ENCODE results near the gene PRKN. TPM values are rescaled to one million over a fixed set of nuclear protein-coding genes. Genes with fewer than 3 reads are reported as not detected.

The PRKN gene
- total RNA-seq, 4 donors from 2014 or later: 5.5 to 17.9 (median 6.8) TPM

DNA sequence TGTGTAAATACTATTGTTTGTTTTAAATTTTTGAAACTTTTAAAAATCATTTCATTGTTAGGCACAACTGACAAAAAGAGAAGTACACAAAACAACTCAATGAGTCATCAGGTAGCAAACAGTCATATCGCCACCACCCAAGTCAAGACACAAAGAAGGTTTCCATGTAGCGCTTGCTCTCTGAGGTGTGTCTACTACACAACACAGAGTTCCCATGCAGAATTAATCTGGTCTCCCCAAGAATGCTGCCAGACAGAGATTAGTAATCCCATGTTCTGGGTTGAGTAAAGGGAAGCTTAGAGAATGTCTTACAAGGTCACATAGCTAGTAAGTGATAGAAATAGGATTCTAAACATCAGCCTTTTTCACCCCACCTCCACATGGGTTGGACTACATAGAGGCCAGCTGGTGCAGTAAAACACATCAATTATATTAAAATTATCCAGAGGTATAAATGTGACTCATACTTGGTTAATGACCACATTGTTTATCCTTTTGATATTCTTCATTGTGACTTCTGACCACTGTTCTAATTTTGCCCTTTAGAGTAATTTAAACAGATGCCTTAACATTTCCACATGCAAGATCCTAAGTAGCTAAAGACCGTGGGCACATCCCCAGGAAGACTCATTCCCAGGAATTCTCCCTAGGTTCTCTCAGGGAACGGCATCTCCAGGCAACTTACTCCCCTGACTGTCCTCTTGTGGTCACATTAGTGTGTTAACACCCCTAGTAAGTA, 413.5 kb downstream of the PRKN start:
- DNase-seq (ENCODE audit: low spot score in 2 of 2): no peak
- no peaks in the 10 kb centered on the region for H3K27me3 ChIP-seq
- H3K27ac ChIP-seq: no peak overlapping the region
- H3K36me3 ChIP-seq: no peaks in the 10 kb centered on the region
- no peaks in the 10 kb centered on the region for H3K4me1 ChIP-seq
- no peaks in the 10 kb centered on the region for H3K9me3 ChIP-seq
- H3K4me3 ChIP-seq: no peak overlapping the region
- no peak for TF ChIP-seq POLR2A (IDR thresholded peaks at IDR 0.05)
- no peak for TF ChIP-seq EP300 (IDR thresholded peaks at IDR 0.05)
- TF ChIP-seq CTCF (IDR thresholded peaks at IDR 0.05): no peak
- WGBS, 2 donors: 85 to 88% methylated on average over 4 of the region's 4 CpGs

GRCh38 chr6:162307865-162308264, 419.7 kb downstream of the PRKN start:
- 52 to 59% methylated on average over 5 of the region's 5 CpGs for WGBS, 2 donors
- Histone ChIP-seq H3K9me3 (no peaks in the 10 kb centered on the region), H3K4me1 (no peaks in the 10 kb centered on the region), H3K4me3 (no peak overlapping the region), H3K27me3 (no peaks in the 10 kb centered on the region), H3K27ac (no peak overlapping the region), H3K36me3 (no peaks in the 10 kb centered on the region)
- no peak for TF ChIP-seq POLR2A (IDR thresholded peaks at IDR 0.05)
- no peak for TF ChIP-seq CTCF (IDR thresholded peaks at IDR 0.05)
- no peak for TF ChIP-seq EP300 (IDR thresholded peaks at IDR 0.05)
- DNase-seq (ENCODE audit: low spot score in 2 of 2): no peak

DNA sequence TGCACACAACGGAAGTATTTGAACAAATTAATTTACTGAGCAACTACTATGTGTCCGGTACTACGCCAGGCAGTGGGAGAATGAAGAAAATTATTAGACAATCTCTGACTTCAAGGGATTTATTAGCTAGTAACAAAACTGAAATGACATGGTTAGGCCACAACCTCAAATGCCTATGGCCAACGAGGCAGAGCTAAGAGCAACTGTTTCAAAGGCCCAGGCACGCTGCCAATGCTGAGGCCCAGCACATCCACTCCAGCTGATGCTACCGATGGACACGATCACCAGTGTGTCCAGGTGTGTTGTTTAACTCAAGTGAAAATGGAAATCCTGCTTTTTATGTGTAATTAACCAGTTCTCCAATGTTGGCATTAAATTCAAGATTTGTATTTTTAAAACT, 420.9 kb downstream of the PRKN start:
- WGBS, 2 donors: 87 to 91% methylated on average over 7 of the region's 7 CpGs

DNA sequence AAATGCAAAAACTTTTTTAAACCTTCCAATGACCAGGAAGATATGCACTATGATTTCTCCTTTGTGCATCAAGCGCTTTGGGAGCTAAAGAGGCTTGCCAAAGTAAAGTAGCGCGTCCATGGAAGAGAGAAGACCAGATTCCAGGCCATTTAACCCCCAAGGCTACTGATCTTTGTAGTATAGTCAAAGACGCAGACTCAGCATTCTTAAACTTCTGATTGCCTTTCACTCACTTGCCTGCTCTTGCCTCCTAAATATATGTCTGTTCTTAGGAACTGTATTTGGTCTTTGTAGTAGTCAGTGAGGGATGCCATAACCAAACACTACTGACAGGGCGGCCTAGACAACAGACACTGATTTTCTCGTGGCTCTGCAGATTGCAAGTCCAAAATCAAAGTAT, 426.4 kb downstream of the PRKN start:
- no peak for TF ChIP-seq EP300 (IDR thresholded peaks at IDR 0.05)
- TF ChIP-seq CTCF (IDR thresholded peaks at IDR 0.05): no peak
- TF ChIP-seq POLR2A (IDR thresholded peaks at IDR 0.05): no peak
- H3K4me1 ChIP-seq: no peaks in the 10 kb centered on the region
- no peak for DNase-seq (ENCODE audit: low spot score in 2 of 2)

More for the DNA sequence above, 420.9 kb downstream of the PRKN start:
- no peak for DNase-seq (ENCODE audit: low spot score in 2 of 2)
- Histone ChIP-seq H3K27me3 (no peaks in the 10 kb centered on the region), H3K36me3 (no peaks in the 10 kb centered on the region), H3K4me3 (no peak overlapping the region), H3K9me3 (no peaks in the 10 kb centered on the region), H3K4me1 (no peaks in the 10 kb centered on the region), H3K27ac (no peak overlapping the region)
- no peak for TF ChIP-seq POLR2A (IDR thresholded peaks at IDR 0.05)
- no peak for TF ChIP-seq EP300 (IDR thresholded peaks at IDR 0.05)
- TF ChIP-seq CTCF (IDR thresholded peaks at IDR 0.05): no peak

DNA sequence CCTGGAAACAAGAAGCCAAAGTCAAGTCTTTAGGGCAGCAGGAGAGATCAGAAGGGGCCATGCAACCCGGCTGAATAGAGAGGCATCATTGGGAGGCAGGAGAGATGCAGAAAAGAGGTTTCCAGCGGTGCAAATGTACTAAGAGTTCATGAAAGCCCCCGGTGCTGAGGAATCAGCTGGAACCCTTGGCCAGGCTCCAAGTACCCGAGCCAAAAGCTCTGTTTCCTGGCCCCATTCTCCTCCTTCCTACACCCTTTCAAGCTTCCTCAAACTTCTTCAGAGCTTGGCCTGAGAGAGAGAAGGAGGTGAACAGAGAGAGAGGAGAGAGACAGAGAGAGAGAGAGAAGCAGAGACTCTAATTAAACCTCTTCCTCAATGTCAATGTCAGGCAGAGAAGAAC, 433.5 kb downstream of the PRKN start:
- Histone ChIP-seq H3K4me3 (no peak overlapping the region), H3K27me3 (no peaks in the 10 kb centered on the region), H3K36me3 (no peaks in the 10 kb centered on the region), H3K4me1 (peaks cover 0 to 10% (median 0%) of the 10 kb centered on the region in 4 donors), H3K27ac (no peak overlapping the region), H3K9me3 (no peaks in the 10 kb centered on the region)
- 12 to 17% methylated on average over 4 of the region's 4 CpGs for WGBS, 2 donors
- TF ChIP-seq POLR2A (IDR thresholded peaks at IDR 0.05) (no peak), CTCF (IDR thresholded peaks at IDR 0.05) (no peak), EP300 (IDR thresholded peaks at IDR 0.05) (no peak)
- no peak for DNase-seq (ENCODE audit: low spot score in 2 of 2)

More for the DNA sequence above, 426.4 kb downstream of the PRKN start:
- Histone ChIP-seq H3K9me3 (no peaks in the 10 kb centered on the region), H3K36me3 (no peaks in the 10 kb centered on the region), H3K27me3 (no peaks in the 10 kb centered on the region), H3K4me3 (no peak overlapping the region), H3K27ac (no peak overlapping the region)
- WGBS, 2 donors: 78% methylated on average over 6 of the region's 6 CpGs

Data from tibial nerve (tissue), 4 donors.